HepG2 (cell line): Measurements from ENCODE around the gene ELF1. TPM values are rescaled to one million over a fixed set of nuclear protein-coding genes. Genes with fewer than 3 reads are reported as not detected.

Experiments used
- ATAC-seq: fragments of 200-7000 bp; cut with Tn5 transposase; 3 replicates; pipeline ENCODE4 v1.9.1; 2020; ENCODE audit warnings: mild to moderate bottlenecking, moderate library complexity
- BruUV-seq: library from RNA; stranded (reverse); fragments of 400-500 nt; replicated peaks from 2 replicates; lab custom pipeline; 2021; lab: Mats Ljungman, UMichigan
- CTCF ChIA-PET: fragments of 300-600 bp; formaldehyde crosslinking; extraction: SDS; loops from one replicate; lab custom pipeline; 2021; ENCODE audit warnings: low total read pairs, inconsistent platforms, low intra/inter-chr PET ratio; lab: Yijun Ruan, JAX
- POLR2A ChIA-PET: fragments of 350-600 bp; sonication (Branson Sonifier 250); formaldehyde crosslinking; loops from one replicate; lab custom pipeline; 2020; ENCODE audit warnings: antibody characterized with exemption, inconsistent platforms; lab: Yijun Ruan, JAX
- DNase-seq: peaks from one replicate; pipeline ENCODE4 v3.0.0-alpha.2; 2015; ENCODE audit warnings: low spot score
- FAIRE-seq: peaks from 3 replicates; lab custom pipeline; 2011; peaks lifted over from hg19 to GRCh38; lab: Jason Lieb, UNC
- H2AFZ ChIP-seq: one replicate; pipeline ENCODE4 v1.6.1; 2011; ENCODE audit warnings: low read length, inconsistent platforms
- H3K27ac ChIP-seq: fragments of 300-600 bp; 3 replicates; pipeline ENCODE4 v1.8.0; 2011; ENCODE audit warnings: mixed run types, mild to moderate bottlenecking, mixed read lengths, low read length, inconsistent platforms; ENCODE audit not compliant: insufficient read depth; ENCODE audit errors: extremely low read length
- H3K27me3 ChIP-seq, 2 experiments: fragments of 200-600 bp in 1 of 2; 2 replicates in 1 of 2; 3 replicates in 1 of 2; pipeline versions ENCODE4 v1.6.0 to v1.8.0; 2011; ENCODE audit warnings: low read length in 2 of 2, mild to moderate bottlenecking in 2 of 2, moderate library complexity in 2 of 2, inconsistent platforms in 1 of 2; ENCODE audit not compliant: insufficient read depth in 2 of 2, control insufficient read depth in 1 of 2
- H3K36me3 ChIP-seq, 2 experiments: fragments of 200-600 bp in 1 of 2; replicated peaks in 1 of 2; 2 replicates in 1 of 2; 3 replicates in 1 of 2; pipeline versions ENCODE4 v1.5.1 to v1.8.0; 2011; ENCODE audit warnings: low read length in 2 of 2, inconsistent platforms in 1 of 2; ENCODE audit not compliant: insufficient read depth in 2 of 2, control insufficient read depth in 1 of 2
- H3K4me1 ChIP-seq: 2 replicates; pipeline ENCODE4 v1.5.1; 2012; ENCODE audit warnings: low read length, inconsistent platforms; ENCODE audit not compliant: insufficient read depth
- H3K4me2 ChIP-seq: 2 replicates; pipeline ENCODE4 v1.6.0; 2011; ENCODE audit warnings: low read depth, low read length, inconsistent platforms
- H3K4me3 ChIP-seq, 3 experiments: fragments of 200-600 bp in 1 of 3; sonication (generic), shearing (Covaris generic) in 1 of 3; replicated peaks in 1 of 3; 2 replicates each; pipeline ENCODE4 v1.5.1; 2011 to 2016; ENCODE audit warnings: low read length in 3 of 3, inconsistent platforms in 2 of 3, low read depth in 2 of 3, mild to moderate bottlenecking in 2 of 3, control low read depth in 1 of 3, mixed read lengths in 1 of 3; ENCODE audit not compliant: insufficient read depth in 1 of 3
- H3K79me2 ChIP-seq: one replicate; pipeline ENCODE4 v1.6.1; 2011; ENCODE audit warnings: low read length, inconsistent platforms; ENCODE audit not compliant: insufficient read depth
- H3K9ac ChIP-seq: 2 replicates; pipeline ENCODE4 v1.6.0; 2011; ENCODE audit warnings: mild to moderate bottlenecking, low read depth, low read length, inconsistent platforms; ENCODE audit not compliant: insufficient read depth
- H3K9me3 ChIP-seq: 2 replicates; pipeline ENCODE4 v1.5.1; 2012; ENCODE audit warnings: mild to moderate bottlenecking, low read length
- H4K20me1 ChIP-seq: 2 replicates; pipeline ENCODE4 v1.6.0; 2011; ENCODE audit warnings: inconsistent platforms, mild to moderate bottlenecking, low read length, moderate library complexity; ENCODE audit not compliant: insufficient read depth
- CREM ChIP-seq, 2 experiments: sonication (generic) in 1 of 2; formaldehyde crosslinking in 1 of 2; IDR thresholded peaks; 2 replicates each; pipeline versions ENCODE4 v1.4.0 to v1.6.1; 2016 to 2020; ENCODE audit warnings: antibody characterized with exemption in 1 of 2, mild to moderate bottlenecking in 1 of 2, missing genetic modification reagents in 1 of 2
- DBP ChIP-seq: sonication (generic); formaldehyde crosslinking; IDR thresholded peaks from 2 replicates; pipeline ENCODE4 v1.4.0; 2020; ENCODE audit warnings: missing genetic modification reagents; ENCODE audit errors: not compliant biosample characterization
- MAFK ChIP-seq, 2 experiments: IDR thresholded peaks in 1 of 2; conservative IDR thresholded peaks in 1 of 2; 2 replicates each; pipeline ENCODE4 v1.6.1; 2011; ENCODE audit warnings: improper control_type of control experiment in 2 of 2, low read length in 2 of 2
- MBNL3 ChIP-seq: fragments of 250-450 bp; sonication (Bioruptor Pico); conservative IDR thresholded peaks from 2 replicates; pipeline ENCODE4 v1.8.0; 2022; ENCODE audit warnings: mild to moderate bottlenecking, inconsistent platforms
- MZF1 ChIP-seq: sonication (generic); formaldehyde crosslinking; IDR thresholded peaks from 2 replicates; pipeline ENCODE4 v1.8.1; 2023; ENCODE audit warnings: mild to moderate bottlenecking, missing genetic modification reagents, borderline replicate concordance
- NFKB2 ChIP-seq: sonication (generic); formaldehyde crosslinking; IDR thresholded peaks from 2 replicates; pipeline ENCODE4 v1.4.0; 2020; ENCODE audit warnings: missing genetic modification reagents, borderline replicate concordance
- ONECUT2 ChIP-seq: sonication (generic); formaldehyde crosslinking; IDR thresholded peaks from 2 replicates; pipeline ENCODE4 v1.4.0; 2020; ENCODE audit warnings: missing genetic modification reagents
- POLR2G ChIP-seq: fragments of 200-400 bp; formaldehyde crosslinking; IDR thresholded peaks from 2 replicates; pipeline ENCODE4 v1.6.1; 2018; ENCODE audit warnings: mild to moderate bottlenecking, low read depth, low read length, moderate library complexity
- SMAD1 ChIP-seq: sonication (generic); formaldehyde crosslinking; IDR thresholded peaks from 2 replicates; pipeline ENCODE4 v1.4.0; 2020; ENCODE audit warnings: missing genetic modification reagents, low read depth, mild to moderate bottlenecking, borderline replicate concordance
- SOX13 ChIP-seq, 3 experiments: fragments of 450-650 bp in 1 of 3; sonication (generic) in 1 of 3; formaldehyde crosslinking in 1 of 3; IDR thresholded peaks in 2 of 3; conservative IDR thresholded peaks in 1 of 3; 2 replicates each; pipeline versions ENCODE4 v1.5.0 to v1.6.1; 2016 to 2020; ENCODE audit warnings: antibody characterized with exemption in 1 of 3, mild to moderate bottlenecking in 1 of 3, missing compliant biosample characterization in 1 of 3, missing genetic modification reagents in 1 of 3, moderate library complexity in 1 of 3
- SOX6 ChIP-seq, 2 experiments: fragments of 450-650 bp in 1 of 2; sonication (generic) in 1 of 2; formaldehyde crosslinking in 1 of 2; IDR thresholded peaks; 2 replicates each; pipeline versions ENCODE4 v1.4.0 to v1.6.1; 2017 to 2020; ENCODE audit warnings: antibody characterized with exemption in 1 of 2, mild to moderate bottlenecking in 1 of 2, missing genetic modification reagents in 1 of 2
- SRSF4 ChIP-seq: fragments of 200-400 bp; formaldehyde crosslinking; IDR thresholded peaks from one replicate; pipeline ENCODE4 v1.6.1; 2018; ENCODE audit warnings: mild to moderate bottlenecking, low read depth, low read length, moderate library complexity; ENCODE audit not compliant: poor library complexity, severe bottlenecking
- YY1 ChIP-seq: IDR thresholded peaks from 2 replicates; pipeline ENCODE4 v1.6.1; 2011; ENCODE audit warnings: low read length, low read depth, moderate library complexity, mild to moderate bottlenecking; ENCODE audit not compliant: insufficient read depth, insufficient replicate concordance
- ZNF121 ChIP-seq: sonication (generic); formaldehyde crosslinking; IDR thresholded peaks from 2 replicates; pipeline ENCODE4 v1.5.0; 2020; ENCODE audit warnings: mild to moderate bottlenecking, missing genetic modification reagents
- ZNF709 ChIP-seq: sonication (generic); formaldehyde crosslinking; IDR thresholded peaks from 2 replicates; pipeline ENCODE4 v1.5.0; 2020; ENCODE audit warnings: mild to moderate bottlenecking, missing genetic modification reagents
- ZNF737 ChIP-seq: sonication (generic); formaldehyde crosslinking; IDR thresholded peaks from 2 replicates; pipeline ENCODE4 v1.5.0; 2020; ENCODE audit warnings: missing genetic modification reagents, mild to moderate bottlenecking, borderline replicate concordance
- ZSCAN25 ChIP-seq: sonication (generic); formaldehyde crosslinking; IDR thresholded peaks from 2 replicates; pipeline ENCODE4 v1.8.0; 2022; ENCODE audit warnings: mild to moderate bottlenecking, missing genetic modification reagents
- WGBS: methylation state at CpG from one replicate; pipeline ENCODE4 v1.1.6; 2017; ENCODE audit warnings: low lambda C conversion rate; 5-methylcytosine and 5-hydroxymethylcytosine counted together
- in situ Hi-C: cut with HindIII; loops from 2 replicates; pipeline ENCODE4 v1.10.0; 2017; ENCODE audit warnings: low pct_unique_long_range_greater_than_20kb; ENCODE audit not compliant: extremely low pct_ligation_motif_present
- intact Hi-C: fragments of 100-400 bp; cut with micrococcal nuclease; formaldehyde crosslinking; loops from one replicate; pipeline ENCODE4 v1.10.0; 2022; ENCODE audit not compliant: unreplicated experiment
- polyA plus RNA-seq, 8 experiments: library from polyadenylated mRNA; depleted of rRNA in 3 of 8; stranded (reverse) in 7 of 8; unstranded in 1 of 8; fragments of >200 nt; fragmentation: Illumina TruSeq in 4 of 8; extraction: Trizol in 4 of 8; gene quantifications; 2 replicates each; pipeline versions ENCODE4 v1.2.1 to v1.2.3, GENCODE V29; 2011 to 2016; ENCODE audit warnings: low read depth in 4 of 8, missing spikeins in 1 of 8, mixed read lengths in 1 of 8; ENCODE audit not compliant: insufficient read depth in 1 of 8
- total RNA-seq, 5 experiments: library from RNA; depleted of rRNA; stranded (reverse); fragments of >200 nt; fragmentation: Illumina TruSeq; extraction: Trizol; gene quantifications; 2 replicates each; pipeline ENCODE4 v1.2.3, GENCODE V29; 2016; ENCODE audit warnings: low read depth in 1 of 5
- TF ChIP-seq, protein P1 (sequence below): IDR thresholded peaks from 2 replicates; pipeline ENCODE4 v1.6.1; 2016

Gene ELF1
- total and polyA plus RNA-seq, 2 of the 13 experiments (the other 11 are each of a cell fraction or from before 2014, with no cell fraction given) = 24.6 to 71.5 TPM

GRCh38 chr13:41017817-41018601 lies 1.1 kb downstream of the ELF1 start:
- 32% methylated on average over 3 of the region's 3 CpGs for WGBS
- Histone ChIP-seq H3K27ac (peak overlapping the region; percentile 87), H3K9me3 (no peaks in the 10 kb centered on the region), H2AFZ (no peak overlapping the region), H4K20me1 (no peaks in the 10 kb centered on the region), H3K4me3 (peak overlapping the region; percentile 46 to 55 (median 51); a peak in 5 of 6 replicates), H3K4me2 (peak overlapping the region; percentile 85), H3K4me1 (peaks cover 85% of the 10 kb centered on the region), H3K9ac (peak overlapping the region; percentile 76), H3K27me3 (no peaks in the 10 kb centered on the region), H3K79me2 (peaks cover 92% of the 10 kb centered on the region), H3K36me3 (0 out of 5 replicates have a peak, but pooled peaks cover 0 to 3% of the 10 kb centered on the region in 2 experiments)
- CTCF ChIA-PET = no interaction called here
- DNase-seq (peak; percentile 58), FAIRE-seq (peak; percentile 4), ATAC-seq (peak; percentile 27; the same call in 1 of the 3 replicates)
- in situ Hi-C loops = no loop called here
- intact Hi-C loops = loop anchor here (5.0 kb wide), 3 partner anchors 39 to 96 kb away; no protein-coding TSS in a partner anchor
- BruUV-seq = no TSS peak
- POLR2A ChIA-PET = interaction anchor here (0.9 to 3.7 kb wide), 3 partner anchors 9 to 42 kb away, joined by 4 to 35 read pairs (median 22); partner anchors contain the start of gene WBP4
- TF ChIP-seq ZNF709 (no peak), MBNL3 (CRISPR knock-in tag) (no peak), POLR2G (no peak), SOX6 (IDR thresholded peaks at IDR 0.05) (no peak), SOX6 (CRISPR knock-in tag; IDR thresholded peaks at IDR 0.05) (peak; percentile 48; the same call in 1 of the 2 replicates), ONECUT2 (CRISPR knock-in tag) (no peak), ZSCAN25 (no peak), YY1 (peak; percentile 33), NFKB2 (CRISPR knock-in tag) (no peak), CREM (IDR thresholded peaks at IDR 0.05) (peak; percentile 18; the same call in 1 of the 2 replicates), CREM (CRISPR knock-in tag; IDR thresholded peaks at IDR 0.05) (no peak), MAFK (conservative IDR thresholded peaks at IDR 0.05 in 1 of 2, IDR thresholded peaks at IDR 0.05 in 1 of 2; ENCODE audit: low read length in 2 of 2) (peak in 1 of 2 experiments; percentile 15; a peak in 1 of 4 replicates), SOX13 (IDR thresholded peaks at IDR 0.05) (no peak), SOX13 (CRISPR knock-in tag; conservative IDR thresholded peaks at IDR 0.05 in 1 of 2, IDR thresholded peaks at IDR 0.05 in 1 of 2) (peak in 1 of 2 experiments; percentile 58; a peak in 1 of 4 replicates), ZNF121 (CRISPR knock-in tag) (no peak), SRSF4 (no peak), DBP (no peak), MZF1 (no peak), SMAD1 (CRISPR knock-in tag) (no peak), ZNF737 (CRISPR knock-in tag) (no peak)
- TF ChIP-seq, protein P1, sequence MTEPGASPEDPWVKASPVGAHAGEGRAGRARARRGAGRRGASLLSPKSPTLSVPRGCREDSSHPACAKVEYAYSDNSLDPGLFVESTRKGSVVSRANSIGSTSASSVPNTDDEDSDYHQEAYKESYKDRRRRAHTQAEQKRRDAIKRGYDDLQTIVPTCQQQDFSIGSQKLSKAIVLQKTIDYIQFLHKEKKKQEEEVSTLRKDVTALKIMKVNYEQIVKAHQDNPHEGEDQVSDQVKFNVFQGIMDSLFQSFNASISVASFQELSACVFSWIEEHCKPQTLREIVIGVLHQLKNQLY (CRISPR knock-in tag) = no peak
